H9 (cell line): ENCODE data around the gene STK24. TPM values are rescaled to one million over a fixed set of nuclear protein-coding genes. Genes with fewer than 3 reads are reported as not detected.

ENCODE experiments used
- DNase-seq: peaks from one replicate; pipeline ENCODE4 v3.0.0-alpha.2; 2017
- H2AFZ ChIP-seq: one replicate; pipeline ENCODE4 v1.6.1; 2013; ENCODE audit warnings: mild to moderate bottlenecking, low read length, control low read depth, moderate library complexity
- H2AK5ac ChIP-seq: 2 replicates; pipeline ENCODE4 v1.6.1; 2013; ENCODE audit warnings: low read length, control low read depth, mixed read lengths; ENCODE audit not compliant: insufficient read length
- H2BK120ac ChIP-seq: one replicate; pipeline ENCODE4 v1.6.1; 2013; ENCODE audit warnings: low read depth, mild to moderate bottlenecking, low read length, control low read depth, inconsistent platforms; ENCODE audit not compliant: poor library complexity, severe bottlenecking
- H2BK12ac ChIP-seq: 2 replicates; pipeline ENCODE4 v1.6.1; 2013; ENCODE audit warnings: low read length, control low read depth, mixed read lengths, low read depth; ENCODE audit not compliant: insufficient read length
- H2BK15ac ChIP-seq: 2 replicates; pipeline ENCODE4 v1.6.1; 2013; ENCODE audit warnings: low read depth, low read length, control low read depth
- H2BK20ac ChIP-seq: one replicate; pipeline ENCODE4 v1.6.1; 2013; ENCODE audit warnings: low read depth, mild to moderate bottlenecking, low read length, control low read depth, inconsistent platforms; ENCODE audit not compliant: poor library complexity, severe bottlenecking
- H2BK5ac ChIP-seq: 2 replicates; pipeline ENCODE4 v1.6.1; 2013; ENCODE audit warnings: low read length, control low read depth, mixed read lengths; ENCODE audit not compliant: insufficient read length
- H3K14ac ChIP-seq: 2 replicates; pipeline ENCODE4 v1.6.1; 2013; ENCODE audit warnings: low read length, control low read depth; ENCODE audit not compliant: insufficient read depth
- H3K18ac ChIP-seq: 2 replicates; pipeline ENCODE4 v1.6.1; 2013; ENCODE audit warnings: low read depth, mild to moderate bottlenecking, mixed read lengths, low read length, control low read depth; ENCODE audit not compliant: insufficient read length
- H3K23ac ChIP-seq: 2 replicates; pipeline ENCODE4 v1.6.1; 2013; ENCODE audit warnings: low read length, control low read depth, mixed read lengths, low read depth; ENCODE audit not compliant: insufficient read length
- H3K23me2 ChIP-seq: 2 replicates; pipeline ENCODE4 v1.6.1; 2013; ENCODE audit warnings: low read depth, mild to moderate bottlenecking, mixed read lengths, low read length, control low read depth; ENCODE audit not compliant: insufficient read length, poor library complexity, severe bottlenecking
- H3K27ac ChIP-seq: 2 replicates; pipeline ENCODE4 v1.5.1; 2013; ENCODE audit warnings: low read length, control low read depth, mixed read lengths, low read depth; ENCODE audit not compliant: insufficient read length
- H3K27me3 ChIP-seq: 2 replicates; pipeline ENCODE4 v1.6.1; 2013; ENCODE audit warnings: low read length, control low read depth, inconsistent platforms; ENCODE audit not compliant: insufficient read depth
- H3K4ac ChIP-seq: 2 replicates; pipeline ENCODE4 v1.6.1; 2013; ENCODE audit warnings: low read depth, mild to moderate bottlenecking, control low read depth, inconsistent platforms, low read length, moderate library complexity
- H3K4me1 ChIP-seq: 2 replicates; pipeline ENCODE4 v1.6.1; 2013; ENCODE audit warnings: low read length, control low read depth, inconsistent platforms; ENCODE audit not compliant: insufficient read depth
- H3K4me2 ChIP-seq: 2 replicates; pipeline ENCODE4 v1.6.1; 2013; ENCODE audit warnings: low read length, control low read depth, mixed read lengths; ENCODE audit not compliant: insufficient read length, insufficient read depth
- H3K56ac ChIP-seq: 2 replicates; pipeline ENCODE4 v1.6.1; 2013; ENCODE audit warnings: low read depth, mild to moderate bottlenecking, mixed read lengths, low read length, control low read depth; ENCODE audit not compliant: insufficient read length
- H3K79me1 ChIP-seq: 2 replicates; pipeline ENCODE4 v1.6.1; 2013; ENCODE audit warnings: low read depth, mild to moderate bottlenecking, moderate library complexity, low read length, control low read depth, inconsistent platforms; ENCODE audit not compliant: insufficient read depth, poor library complexity, severe bottlenecking
- H3K79me2 ChIP-seq: 2 replicates; pipeline ENCODE4 v1.6.1; 2013; ENCODE audit warnings: low read length, control low read depth, inconsistent platforms; ENCODE audit not compliant: insufficient read depth
- H3K9ac ChIP-seq: 2 replicates; pipeline ENCODE4 v1.6.1; 2013; ENCODE audit warnings: low read length, control low read depth, mixed read lengths; ENCODE audit not compliant: insufficient read length; ENCODE audit errors: extremely low read depth
- H3K9me3 ChIP-seq: one replicate; pipeline ENCODE4 v1.6.1; 2013; ENCODE audit warnings: low read depth, low read length, inconsistent platforms; ENCODE audit not compliant: control insufficient read depth
- H3T11ph ChIP-seq: one replicate; pipeline ENCODE4 v1.6.1; 2013; ENCODE audit warnings: mild to moderate bottlenecking, low read length, control low read depth, inconsistent platforms
- H4K20me1 ChIP-seq: one replicate; pipeline ENCODE4 v1.6.1; 2013; ENCODE audit not compliant: control insufficient read depth, insufficient read length, insufficient read depth
- H4K5ac ChIP-seq: 2 replicates; pipeline ENCODE4 v1.6.1; 2013; ENCODE audit warnings: low read depth, mild to moderate bottlenecking, mixed read lengths, low read length, control low read depth; ENCODE audit not compliant: insufficient read length
- H4K8ac ChIP-seq: replicated peaks from 2 replicates; pipeline ENCODE4 v1.6.1; 2013; ENCODE audit warnings: low read length, control low read depth, mixed read lengths, low read depth; ENCODE audit not compliant: insufficient read length
- H4K91ac ChIP-seq: 2 replicates; pipeline ENCODE4 v1.6.1; 2013; ENCODE audit warnings: low read depth, mild to moderate bottlenecking, moderate library complexity, mixed read lengths, low read length, control low read depth; ENCODE audit not compliant: insufficient read length
- H3K27ac Mint-ChIP-seq, 3 experiments: 2 replicates in 2 of 3; 3 replicates in 1 of 3; pipeline ENCODE4 v1.8.0; 2020 to 2021; ENCODE audit warnings: mixed read lengths in 3 of 3, mild to moderate bottlenecking in 1 of 3, moderate library complexity in 1 of 3
- H3K27me3 Mint-ChIP-seq: 2 replicates; pipeline ENCODE4 v1.8.0; 2021; ENCODE audit warnings: low read depth, mild to moderate bottlenecking, moderate library complexity, mixed read lengths
- H3K36me3 Mint-ChIP-seq, 3 experiments: 2 replicates in 2 of 3; 3 replicates in 1 of 3; pipeline ENCODE4 v1.8.0; 2020 to 2021; ENCODE audit warnings: low read depth in 3 of 3, mixed read lengths in 3 of 3; ENCODE audit not compliant: insufficient read depth in 1 of 3
- H3K4me1 Mint-ChIP-seq, 2 experiments: 2 replicates each; pipeline ENCODE4 v1.8.0; 2020; ENCODE audit warnings: mixed read lengths in 2 of 2
- H3K4me3 Mint-ChIP-seq, 2 experiments: 2 replicates in 1 of 2; 3 replicates in 1 of 2; pipeline ENCODE4 v1.8.0; 2020 to 2021; ENCODE audit warnings: mild to moderate bottlenecking in 2 of 2, mixed read lengths in 2 of 2, moderate library complexity in 1 of 2
- H3K9me3 Mint-ChIP-seq, 2 experiments: 2 replicates in 1 of 2; 3 replicates in 1 of 2; pipeline ENCODE4 v1.8.0; 2020; ENCODE audit warnings: mild to moderate bottlenecking in 2 of 2, mixed read lengths in 2 of 2, moderate library complexity in 1 of 2
- WGBS: extraction: QIAGEN DNeasy Blood & Tissue Kit; methylation state at CpG from one replicate; pipeline ENCODE4 v1.1.7; 2013; ENCODE audit warnings: missing lambda C conversion rate, low lambda C conversion rate, mixed read lengths; ENCODE audit not compliant: insufficient read length; ENCODE audit errors: extremely low coverage; 5-methylcytosine and 5-hydroxymethylcytosine counted together
- total RNA-seq: library from RNA; stranded (reverse); gene quantifications from 2 replicates; pipeline ENCODE4 v1.2.1, GENCODE V29; 2021
- TF ChIP-seq, protein P1 (sequence below): fragments of 200-600 bp; sonication (generic); conservative IDR thresholded peaks from 3 replicates; pipeline ENCODE4 v1.8.0; 2021; ENCODE audit warnings: antibody characterized with exemption, mild to moderate bottlenecking

The STK24 gene
- total RNA-seq, 1 experiment from 2014 or later = 134 TPM

DNA sequence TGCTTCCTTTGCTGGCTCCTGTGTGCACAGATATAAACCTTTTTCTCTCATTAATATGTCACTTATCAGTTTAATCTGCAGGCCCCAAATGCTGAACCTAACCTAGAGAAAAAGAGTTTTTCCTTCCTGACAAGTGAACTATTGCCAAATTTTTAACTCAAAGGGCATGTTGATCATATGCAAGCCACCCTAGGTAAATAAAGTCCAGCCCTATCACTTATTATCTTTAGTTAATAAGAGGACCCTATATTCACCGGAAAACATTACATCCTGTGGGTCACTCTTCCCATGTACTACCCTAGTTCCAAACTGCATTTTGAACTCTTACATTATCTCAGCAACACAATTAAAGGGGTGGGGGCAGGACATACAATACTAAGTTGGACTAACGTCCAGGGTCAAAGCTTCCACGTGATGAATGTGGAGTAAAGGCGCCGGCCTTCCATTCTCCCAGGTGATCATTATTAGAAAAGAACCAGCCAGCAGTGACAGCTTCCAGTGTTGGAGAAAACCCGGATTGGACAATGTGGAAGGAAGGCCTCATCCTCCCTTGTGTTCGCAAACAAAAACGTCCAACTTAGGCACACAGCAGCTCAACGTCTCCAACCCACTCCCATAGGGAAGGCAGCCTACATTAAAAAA is 86.6 kb downstream of the STK24 start:
- Histone ChIP-seq H3K4me2 (no peak overlapping the region), H2BK5ac (no peak overlapping the region), H4K91ac (no peak overlapping the region), H3K23me2 (no peaks in the 10 kb centered on the region), H4K8ac (no peak overlapping the region), H2BK20ac (no peak overlapping the region), H3K27ac (no peak overlapping the region), H3K9me3 (no peaks in the 10 kb centered on the region), H3K18ac (no peak overlapping the region), H3K56ac (no peak overlapping the region), H4K20me1 (no peaks in the 10 kb centered on the region), H2BK15ac (no peak overlapping the region), H3K23ac (no peak overlapping the region), H4K5ac (no peak overlapping the region), H3K14ac (peak overlapping the region; percentile 37; the same call in 1 of the 2 replicates), H2AFZ (no peak overlapping the region), H2BK120ac (no peak overlapping the region), H3T11ph (no peak overlapping the region), H3K79me1 (peaks cover 3% of the 10 kb centered on the region), H3K4me1 (peaks cover 6% of the 10 kb centered on the region; the same call in 1 of the 2 replicates), H3K79me2 (peaks cover 29% of the 10 kb centered on the region; the same call in 1 of the 2 replicates), H3K4ac (no peak overlapping the region), H3K27me3 (no peaks in the 10 kb centered on the region), H2BK12ac (no peak overlapping the region), H3K9ac (no peak overlapping the region), H2AK5ac (no peak overlapping the region)
- Mint-ChIP-seq H3K27me3 (no peaks in the 10 kb centered on the region), H3K4me3 (no peak overlapping the region), H3K9me3 (no peaks in the 10 kb centered on the region), H3K36me3 (no peaks in the 10 kb centered on the region; a peak in 1 of 7 replicates), H3K4me1 (peaks cover 71 to 82% of the 10 kb centered on the region in 2 experiments), H3K27ac (peak overlapping the region in 1 of 3 experiments; percentile 1; a peak in 1 of 7 replicates)
- no CpG with 5 or more reads among the region's 9 CpGs for WGBS
- no peak for DNase-seq
- TF ChIP-seq, protein P1, sequence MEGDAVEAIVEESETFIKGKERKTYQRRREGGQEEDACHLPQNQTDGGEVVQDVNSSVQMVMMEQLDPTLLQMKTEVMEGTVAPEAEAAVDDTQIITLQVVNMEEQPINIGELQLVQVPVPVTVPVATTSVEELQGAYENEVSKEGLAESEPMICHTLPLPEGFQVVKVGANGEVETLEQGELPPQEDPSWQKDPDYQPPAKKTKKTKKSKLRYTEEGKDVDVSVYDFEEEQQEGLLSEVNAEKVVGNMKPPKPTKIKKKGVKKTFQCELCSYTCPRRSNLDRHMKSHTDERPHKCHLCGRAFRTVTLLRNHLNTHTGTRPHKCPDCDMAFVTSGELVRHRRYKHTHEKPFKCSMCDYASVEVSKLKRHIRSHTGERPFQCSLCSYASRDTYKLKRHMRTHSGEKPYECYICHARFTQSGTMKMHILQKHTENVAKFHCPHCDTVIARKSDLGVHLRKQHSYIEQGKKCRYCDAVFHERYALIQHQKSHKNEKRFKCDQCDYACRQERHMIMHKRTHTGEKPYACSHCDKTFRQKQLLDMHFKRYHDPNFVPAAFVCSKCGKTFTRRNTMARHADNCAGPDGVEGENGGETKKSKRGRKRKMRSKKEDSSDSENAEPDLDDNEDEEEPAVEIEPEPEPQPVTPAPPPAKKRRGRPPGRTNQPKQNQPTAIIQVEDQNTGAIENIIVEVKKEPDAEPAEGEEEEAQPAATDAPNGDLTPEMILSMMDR = no peak
